A549 (cell line): ENCODE results near the gene UROC1. TPM values are rescaled to one million over a fixed set of nuclear protein-coding genes. Genes with fewer than 3 reads are reported as not detected.

Experiments
- ATAC-seq, 2 experiments: fragments of 200-7000 bp in 1 of 2; fragments of >200 bp in 1 of 2; cut with Nextera tagmentation in 1 of 2; cut with Tn5 transposase in 1 of 2; 3 replicates each; pipeline versions ENCODE4 v1.8.0 to v1.9.1; 2018 to 2020; ENCODE audit warnings: mild to moderate bottlenecking in 1 of 2, moderate library complexity in 1 of 2
- CTCF ChIA-PET: fragments of 300-600 bp; sonication (Branson Sonifier 250); formaldehyde crosslinking; extraction: SDS; loops from one replicate; lab custom pipeline; 2021; ENCODE audit warnings: antibody characterized with exemption, inconsistent platforms; lab: Yijun Ruan, JAX
- POLR2A ChIA-PET: fragments of 350-600 bp; formaldehyde crosslinking; extraction: SDS; loops from one replicate; lab custom pipeline; 2021; ENCODE audit warnings: antibody characterized with exemption, inconsistent platforms; lab: Yijun Ruan, JAX
- DNase-seq, 2 experiments: peaks; one replicate each; pipeline versions ENCODE4 v3.0.0 to v3.0.0-alpha.2; 2011 to 2016; ENCODE audit warnings: low read depth in 1 of 2, low spot score in 1 of 2
- FAIRE-seq: peaks from 2 replicates; lab custom pipeline; 2011; peaks lifted over from hg19 to GRCh38; lab: Jason Lieb, UNC
- H3K27ac ChIP-seq, 2 experiments: fragments of >200 bp; sonication (Bioruptor Twin); formaldehyde crosslinking; 3 replicates each; pipeline ENCODE4 v1.5.1; 2016 to 2017
- H3K4me1 ChIP-seq: fragments of >200 bp; sonication (Bioruptor Twin); formaldehyde crosslinking; 3 replicates; pipeline ENCODE4 v1.6.1; 2016
- H3K4me2 ChIP-seq: fragments of >200 bp; sonication (Bioruptor Twin); formaldehyde crosslinking; 3 replicates; pipeline ENCODE4 v1.6.1; 2016
- H3K4me3 ChIP-seq: fragments of >200 bp; sonication (Bioruptor Twin); formaldehyde crosslinking; 3 replicates; pipeline ENCODE4 v1.5.1; 2016
- H3K9me3 ChIP-seq: fragments of >200 bp; sonication (Bioruptor Twin); formaldehyde crosslinking; 3 replicates; pipeline ENCODE4 v1.6.1; 2016
- CBX2 ChIP-seq: fragments of 200-600 bp; sonication (generic); IDR thresholded peaks from 2 replicates; pipeline ENCODE4 v1.6.1; 2016; ENCODE audit warnings: low read depth, mild to moderate bottlenecking, borderline replicate concordance
- CBX8 ChIP-seq: fragments of 200-600 bp; sonication (generic); IDR thresholded peaks from 2 replicates; pipeline ENCODE4 v1.6.1; 2016
- CHD4 ChIP-seq: fragments of 200-600 bp; sonication (generic); IDR thresholded peaks from 2 replicates; pipeline ENCODE4 v1.6.1; 2016; ENCODE audit warnings: antibody characterized with exemption, mild to moderate bottlenecking, borderline replicate concordance
- HOXA7 ChIP-seq: fragments of 250-450 bp; sonication (Bioruptor Pico); IDR thresholded peaks from 2 replicates; pipeline ENCODE4 v1.5.0; 2020; ENCODE audit warnings: mild to moderate bottlenecking, moderate library complexity
- JUNB ChIP-seq: fragments of >200 bp; sonication (Bioruptor Twin); formaldehyde crosslinking; IDR thresholded peaks from 2 replicates; pipeline ENCODE4 v1.6.1; 2016
- MAZ ChIP-seq: fragments of 150-350 bp; IDR thresholded peaks from 2 replicates; pipeline ENCODE4 v1.6.1; 2014; ENCODE audit warnings: antibody characterized with exemption, low read depth, low read length, borderline replicate concordance
- POLR2A ChIP-seq: IDR thresholded peaks from 2 replicates; pipeline ENCODE4 v1.6.1; 2012; ENCODE audit warnings: mild to moderate bottlenecking, low read length
- RCOR1 ChIP-seq: fragments of 150-350 bp; IDR thresholded peaks from 2 replicates; pipeline ENCODE4 v1.6.1; 2014; ENCODE audit warnings: antibody characterized with exemption, low read length, low read depth
- RNF2 ChIP-seq: fragments of 200-600 bp; sonication (generic); IDR thresholded peaks from 2 replicates; pipeline ENCODE4 v1.6.1; 2016; ENCODE audit warnings: low read depth, mild to moderate bottlenecking, antibody characterized with exemption, moderate library complexity, borderline replicate concordance
- SREBF2 ChIP-seq: fragments of 450-650 bp; IDR thresholded peaks from 2 replicates; pipeline ENCODE4 v1.6.1; 2014; ENCODE audit warnings: mild to moderate bottlenecking, moderate library complexity
- TP53 ChIP-seq: fragments of 250-450 bp; sonication (Bioruptor Pico); IDR thresholded peaks from 2 replicates; pipeline ENCODE4 v1.5.0; 2021; ENCODE audit warnings: mild to moderate bottlenecking, moderate library complexity
- ZFP36 ChIP-seq: fragments of 450-650 bp; IDR thresholded peaks from 2 replicates; pipeline ENCODE4 v1.6.1; 2014; ENCODE audit warnings: borderline replicate concordance; ENCODE audit not compliant: partially characterized antibody
- WGBS: methylation state at CpG from one replicate; pipeline ENCODE4 v1.1.6; 2017; ENCODE audit errors: missing lambda C conversion rate; 5-methylcytosine and 5-hydroxymethylcytosine counted together
- polyA plus RNA-seq, 4 experiments: library from polyadenylated mRNA; depleted of rRNA in 3 of 4; stranded (reverse); fragments of >200 nt; fragmentation: RNase III in 1 of 4; extraction: RNeasy Plus Mini Kit Qiagen cat#74134 plus additional on column Dnase treatment in 1 of 4; gene quantifications; 2 replicates in 3 of 4; 3 replicates in 1 of 4; pipeline ENCODE4 v1.2.3, GENCODE V29; 2011 to 2017
- TF ChIP-seq, protein P1 (sequence below): fragments of 200-600 bp; sonication (generic); IDR thresholded peaks from 2 replicates; pipeline ENCODE4 v1.6.1; 2016; ENCODE audit warnings: antibody characterized with exemption, mild to moderate bottlenecking, moderate library complexity
- TF ChIP-seq, protein P2 (sequence below): IDR thresholded peaks from 2 replicates; pipeline ENCODE4 v1.6.1; 2012; ENCODE audit warnings: low read depth, borderline replicate concordance
- TF ChIP-seq, protein P3 (sequence below): fragments of 150-350 bp; IDR thresholded peaks from 2 replicates; pipeline ENCODE4 v1.6.1; 2014; ENCODE audit warnings: low read depth, mild to moderate bottlenecking, low read length
- TF ChIP-seq, protein P4 (sequence below): IDR thresholded peaks from 2 replicates; pipeline ENCODE4 v1.6.1; 2012

The UROC1 gene
- polyA plus RNA-seq, 2 of the 4 experiments (the other 2 are of a cell fraction) = not detected

DNA sequence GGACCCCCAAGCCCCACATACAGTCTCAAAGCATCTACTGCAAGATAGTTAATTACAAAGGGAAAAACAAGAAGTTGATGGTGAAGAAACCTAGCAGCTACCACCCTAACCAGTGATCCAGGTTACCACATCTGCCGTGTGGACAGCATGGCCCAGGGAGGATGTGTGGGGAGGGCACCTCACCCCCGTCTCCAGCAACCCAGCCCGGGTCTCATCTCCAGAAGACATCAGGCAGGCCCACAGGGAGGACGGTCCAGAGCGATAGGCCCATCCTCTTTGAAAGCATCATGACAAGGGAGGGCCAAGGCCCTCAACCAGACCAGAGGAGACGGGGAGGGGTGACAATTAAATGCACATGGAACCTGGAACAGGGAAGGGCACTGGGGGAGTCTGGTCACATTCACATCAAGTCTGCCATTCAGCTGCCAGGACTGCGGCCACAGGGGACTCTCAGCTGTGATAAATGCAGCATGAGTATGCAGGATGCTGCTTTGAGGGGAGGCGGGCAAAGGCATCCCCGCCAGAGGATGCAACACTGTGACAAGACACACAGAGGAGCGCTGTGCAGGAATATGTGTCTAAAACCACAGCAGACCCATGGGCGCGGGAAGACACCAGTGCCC, 60.7 kb downstream of the UROC1 start:
- CTCF ChIA-PET = interaction anchor here (1.0 kb wide), 1 partner anchor 14 kb away, joined by 3 read pairs; no protein-coding TSS in a partner anchor
- no peak for DNase-seq
- H3K9me3 ChIP-seq = no peaks in the 10 kb centered on the region
- 86% methylated on average over 12 of the region's 12 CpGs for WGBS
- no peak overlapping the region for H3K4me3 ChIP-seq
- no peaks in the 10 kb centered on the region for H3K4me1 ChIP-seq
- no peak for FAIRE-seq
- POLR2A ChIA-PET = no interaction called here
- H3K27ac ChIP-seq = no peak overlapping the region
- TF ChIP-seq, protein P1, sequence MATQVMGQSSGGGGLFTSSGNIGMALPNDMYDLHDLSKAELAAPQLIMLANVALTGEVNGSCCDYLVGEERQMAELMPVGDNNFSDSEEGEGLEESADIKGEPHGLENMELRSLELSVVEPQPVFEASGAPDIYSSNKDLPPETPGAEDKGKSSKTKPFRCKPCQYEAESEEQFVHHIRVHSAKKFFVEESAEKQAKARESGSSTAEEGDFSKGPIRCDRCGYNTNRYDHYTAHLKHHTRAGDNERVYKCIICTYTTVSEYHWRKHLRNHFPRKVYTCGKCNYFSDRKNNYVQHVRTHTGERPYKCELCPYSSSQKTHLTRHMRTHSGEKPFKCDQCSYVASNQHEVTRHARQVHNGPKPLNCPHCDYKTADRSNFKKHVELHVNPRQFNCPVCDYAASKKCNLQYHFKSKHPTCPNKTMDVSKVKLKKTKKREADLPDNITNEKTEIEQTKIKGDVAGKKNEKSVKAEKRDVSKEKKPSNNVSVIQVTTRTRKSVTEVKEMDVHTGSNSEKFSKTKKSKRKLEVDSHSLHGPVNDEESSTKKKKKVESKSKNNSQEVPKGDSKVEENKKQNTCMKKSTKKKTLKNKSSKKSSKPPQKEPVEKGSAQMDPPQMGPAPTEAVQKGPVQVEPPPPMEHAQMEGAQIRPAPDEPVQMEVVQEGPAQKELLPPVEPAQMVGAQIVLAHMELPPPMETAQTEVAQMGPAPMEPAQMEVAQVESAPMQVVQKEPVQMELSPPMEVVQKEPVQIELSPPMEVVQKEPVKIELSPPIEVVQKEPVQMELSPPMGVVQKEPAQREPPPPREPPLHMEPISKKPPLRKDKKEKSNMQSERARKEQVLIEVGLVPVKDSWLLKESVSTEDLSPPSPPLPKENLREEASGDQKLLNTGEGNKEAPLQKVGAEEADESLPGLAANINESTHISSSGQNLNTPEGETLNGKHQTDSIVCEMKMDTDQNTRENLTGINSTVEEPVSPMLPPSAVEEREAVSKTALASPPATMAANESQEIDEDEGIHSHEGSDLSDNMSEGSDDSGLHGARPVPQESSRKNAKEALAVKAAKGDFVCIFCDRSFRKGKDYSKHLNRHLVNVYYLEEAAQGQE = no peak
- TF ChIP-seq, protein P2, sequence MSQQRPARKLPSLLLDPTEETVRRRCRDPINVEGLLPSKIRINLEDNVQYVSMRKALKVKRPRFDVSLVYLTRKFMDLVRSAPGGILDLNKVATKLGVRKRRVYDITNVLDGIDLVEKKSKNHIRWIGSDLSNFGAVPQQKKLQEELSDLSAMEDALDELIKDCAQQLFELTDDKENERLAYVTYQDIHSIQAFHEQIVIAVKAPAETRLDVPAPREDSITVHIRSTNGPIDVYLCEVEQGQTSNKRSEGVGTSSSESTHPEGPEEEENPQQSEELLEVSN = no peak
- TF ChIP-seq, protein P3, sequence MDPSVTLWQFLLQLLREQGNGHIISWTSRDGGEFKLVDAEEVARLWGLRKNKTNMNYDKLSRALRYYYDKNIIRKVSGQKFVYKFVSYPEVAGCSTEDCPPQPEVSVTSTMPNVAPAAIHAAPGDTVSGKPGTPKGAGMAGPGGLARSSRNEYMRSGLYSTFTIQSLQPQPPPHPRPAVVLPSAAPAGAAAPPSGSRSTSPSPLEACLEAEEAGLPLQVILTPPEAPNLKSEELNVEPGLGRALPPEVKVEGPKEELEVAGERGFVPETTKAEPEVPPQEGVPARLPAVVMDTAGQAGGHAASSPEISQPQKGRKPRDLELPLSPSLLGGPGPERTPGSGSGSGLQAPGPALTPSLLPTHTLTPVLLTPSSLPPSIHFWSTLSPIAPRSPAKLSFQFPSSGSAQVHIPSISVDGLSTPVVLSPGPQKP = no peak
- no peak for TF ChIP-seq MAZ
- H3K4me2 ChIP-seq = no peak overlapping the region
- no peak for ATAC-seq

DNA sequence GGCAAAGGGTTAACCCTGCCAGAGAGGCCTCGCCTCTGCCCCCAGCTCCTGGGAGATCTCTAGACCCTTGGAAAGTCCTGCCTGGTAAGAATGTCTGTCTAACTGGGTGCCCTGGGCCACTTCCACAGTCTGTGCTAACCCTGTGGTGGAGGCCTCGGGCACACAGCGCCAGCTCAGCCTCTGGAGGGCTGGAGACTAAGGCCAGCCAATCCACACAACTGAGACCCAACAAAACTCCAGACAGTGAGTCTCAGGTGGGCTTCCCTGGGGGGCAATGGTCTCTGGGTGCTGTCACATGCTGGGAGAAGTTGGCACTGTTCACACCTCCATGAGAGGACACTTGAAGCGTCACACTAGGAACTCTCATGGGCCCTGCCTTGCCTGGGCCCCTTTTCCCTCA, 61.4 kb downstream of the UROC1 start:
- TF ChIP-seq RNF2 (no peak), CHD4 (no peak), CBX8 (no peak), TP53 (CRISPR knock-in tag) (no peak), JUNB (no peak), POLR2A (no peak), SREBF2 (no peak), RCOR1 (no peak), ZFP36 (no peak), CBX2 (no peak), HOXA7 (CRISPR knock-in tag) (no peak)
- TF ChIP-seq, protein P4, sequence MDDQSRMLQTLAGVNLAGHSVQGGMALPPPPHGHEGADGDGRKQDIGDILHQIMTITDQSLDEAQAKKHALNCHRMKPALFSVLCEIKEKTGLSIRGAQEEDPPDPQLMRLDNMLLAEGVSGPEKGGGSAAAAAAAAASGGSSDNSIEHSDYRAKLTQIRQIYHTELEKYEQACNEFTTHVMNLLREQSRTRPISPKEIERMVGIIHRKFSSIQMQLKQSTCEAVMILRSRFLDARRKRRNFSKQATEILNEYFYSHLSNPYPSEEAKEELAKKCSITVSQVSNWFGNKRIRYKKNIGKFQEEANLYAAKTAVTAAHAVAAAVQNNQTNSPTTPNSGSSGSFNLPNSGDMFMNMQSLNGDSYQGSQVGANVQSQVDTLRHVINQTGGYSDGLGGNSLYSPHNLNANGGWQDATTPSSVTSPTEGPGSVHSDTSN = no peak
- TF ChIP-seq, protein P3 = no peak
- no peak for FAIRE-seq
- POLR2A ChIA-PET = no interaction called here
- H3K9me3 ChIP-seq = no peaks in the 10 kb centered on the region
- no peak for DNase-seq
- CTCF ChIA-PET = interaction anchor here (1.0 kb wide), 1 partner anchor 15 kb away, joined by 3 read pairs; no protein-coding TSS in a partner anchor
- no peak overlapping the region for H3K4me3 ChIP-seq
- no peak for ATAC-seq
- 67% methylated on average over 4 of the region's 4 CpGs for WGBS
- H3K27ac ChIP-seq = no peak overlapping the region
- no peak overlapping the region for H3K4me2 ChIP-seq
- no peaks in the 10 kb centered on the region for H3K4me1 ChIP-seq
